ENCODE measurements around the gene MAVS. TPM values are rescaled to one million over a fixed set of nuclear protein-coding genes. Genes with fewer than 3 reads are reported as not detected.
"Not testable (repeated sequence)": the region's sequence is repeated elsewhere in the genome, so short reads cannot be mapped to it uniquely, and the experiment has no call there.

The MAVS gene
- total and polyA plus RNA-seq, 8 donors, result 25.4 to 38.7 (median 32.1) TPM

GRCh38 chr20:3873507-3873906, 26.9 kb downstream of the MAVS start:
- Histone ChIP-seq H3K4me3 (no peak overlapping the region), H3K27ac (no peak overlapping the region), H3K27me3 (no peaks in the 10 kb centered on the region), H3K4me1 (peaks cover 0 to 5% of the 10 kb centered on the region in 2 donors), H3K36me3 (peaks cover 0 to 51% of the 10 kb centered on the region in 2 donors), H3K9me3 (no peaks in the 10 kb centered on the region)
- intact Hi-C loops (cut with DNase I), result no loop called here
- peak in 1 of 4 donors; percentile 0 for DNase-seq
- no peak for TF ChIP-seq CTCF (IDR thresholded peaks at IDR 0.05)
- ATAC-seq, result no peak

- intact Hi-C loops (cut with DNase I), result no loop called here
- Histone ChIP-seq H3K36me3 (peaks cover 0 to 43% of the 10 kb centered on the region in 2 donors), H3K4me1 (peaks cover 0 to 5% of the 10 kb centered on the region in 2 donors), H3K27me3 (no peaks in the 10 kb centered on the region), H3K27ac (no peak overlapping the region), H3K4me3 (no peak overlapping the region), H3K9me3 (no peaks in the 10 kb centered on the region)
- DNase-seq, result peak in 1 of 4 donors; percentile 38
- peak; percentile 24 for ATAC-seq
- TF ChIP-seq CTCF (IDR thresholded peaks at IDR 0.05), result no peak
Observed at GRCh38 chr20:3874194-3874844, 27.7 kb downstream of the MAVS start.

- no peaks in the 10 kb centered on the region for H3K9me3 ChIP-seq
- no peak for TF ChIP-seq CTCF (IDR thresholded peaks at IDR 0.05)
- no peak overlapping the region for H3K27ac ChIP-seq
- intact Hi-C loops (cut with DNase I), result no loop called here
- peaks cover 0 to 35% of the 10 kb centered on the region in 2 donors for H3K36me3 ChIP-seq
- H3K27me3 ChIP-seq, result no peaks in the 10 kb centered on the region
- DNase-seq (peak in 1 of 4 donors; percentile 4), ATAC-seq (peak; percentile 9)
- no peak overlapping the region for H3K4me3 ChIP-seq
- H3K4me1 ChIP-seq, result peaks cover 0 to 5% of the 10 kb centered on the region in 2 donors
Observed at GRCh38 chr20:3875378-3875974, 28.8 kb downstream of the MAVS start.

GRCh38 chr20:3876000-3876399, 29.4 kb downstream of the MAVS start:
- DNase-seq, result no peak
- H3K9me3 ChIP-seq, result no peaks in the 10 kb centered on the region
- H3K36me3 ChIP-seq, result peaks cover 0 to 32% of the 10 kb centered on the region in 2 donors
- intact Hi-C loops (cut with DNase I), result no loop called here
- no peak overlapping the region for H3K4me3 ChIP-seq
- H3K27ac ChIP-seq, result no peak overlapping the region
- H3K27me3 ChIP-seq, result no peaks in the 10 kb centered on the region
- peaks cover 0 to 5% of the 10 kb centered on the region in 2 donors for H3K4me1 ChIP-seq
- no peak for TF ChIP-seq CTCF (IDR thresholded peaks at IDR 0.05)
- ATAC-seq, result no peak

GRCh38 chr20:3876676-3877075, 30.0 kb downstream of the MAVS start:
- TF ChIP-seq CTCF (IDR thresholded peaks at IDR 0.05), result no peak

GRCh38 chr20:3878921-3879274, 32.3 kb downstream of the MAVS start:
- H3K27ac ChIP-seq; H3K9me3 ChIP-seq; H3K4me1 ChIP-seq; H3K36me3 ChIP-seq; H3K4me3 ChIP-seq; DNase-seq; intact Hi-C loops (cut with DNase I); H3K27me3 ChIP-seq; ATAC-seq: not testable (repeated sequence)

More at GRCh38 chr20:3876676-3877075, 30.0 kb downstream of the MAVS start:
- H3K4me3 ChIP-seq, result no peak overlapping the region
- no peaks in the 10 kb centered on the region for H3K9me3 ChIP-seq
- no peak for ATAC-seq
- H3K27ac ChIP-seq, result no peak overlapping the region
- DNase-seq, result no peak
- H3K4me1 ChIP-seq, result peaks cover 0 to 5% of the 10 kb centered on the region in 2 donors
- intact Hi-C loops (cut with DNase I), result no loop called here
- no peaks in the 10 kb centered on the region for H3K27me3 ChIP-seq
- H3K36me3 ChIP-seq, result peaks cover 0 to 26% of the 10 kb centered on the region in 2 donors

Data from left lung (tissue), 10 donors.